ENCODE data around the gene LRRC42.

DNA sequence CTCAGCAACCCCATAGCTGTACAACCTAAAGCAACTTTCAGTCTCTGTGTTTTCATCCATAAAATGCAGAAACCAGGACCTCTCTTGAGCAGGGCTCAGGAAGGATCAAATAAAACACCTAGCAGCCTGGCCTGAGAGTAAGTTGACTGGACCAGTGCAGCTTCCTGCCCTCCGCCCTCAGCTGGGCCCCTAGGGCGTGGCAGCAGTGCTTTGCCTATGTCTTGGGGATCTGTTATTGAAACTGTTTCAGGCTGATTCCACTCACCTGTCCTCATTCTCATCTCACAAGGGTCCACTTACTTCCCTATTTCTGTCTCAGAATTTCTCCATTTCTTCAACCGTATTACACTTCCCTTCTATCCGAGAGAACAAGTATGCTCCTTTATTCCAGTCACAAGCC, 17.3 kb downstream of the LRRC42 start:
- TF ChIP-seq POLR2AphosphoS5 (IDR thresholded peaks at IDR 0.05; ENCODE audit: borderline replicate concordance, low read depth, low read length) (no peak), EZH2 (IDR thresholded peaks at IDR 0.05) (no peak), FOXP2 (optimal IDR thresholded peaks at IDR 0.05; ENCODE audit: control extremely low read depth, extremely low read length, insufficient read depth) (no peak)

All from SK-N-MC (cell line).